Panc1 (cell line): Measurements from ENCODE around the gene EID2B.

ENCODE experiments used
- POLR2AphosphoS5 ChIP-seq: IDR thresholded peaks from 2 replicates; pipeline ENCODE4 v1.6.1; 2012; ENCODE audit warnings: mild to moderate bottlenecking, low read depth, low read length, moderate library complexity
- SIN3A ChIP-seq: IDR thresholded peaks from 2 replicates; pipeline ENCODE4 v1.6.1; 2012; ENCODE audit warnings: low read depth, mild to moderate bottlenecking, low read length, moderate library complexity, borderline replicate concordance; ENCODE audit not compliant: insufficient read depth
- TCF7L2 ChIP-seq: IDR thresholded peaks from 2 replicates; pipeline ENCODE4 v1.6.1; 2011; ENCODE audit warnings: mild to moderate bottlenecking, low read depth, low read length, inconsistent platforms
- TF ChIP-seq, protein P1 (sequence below): fragments of 450-650 bp; IDR thresholded peaks from 2 replicates; pipeline ENCODE4 v1.5.1; 2017; ENCODE audit warnings: mild to moderate bottlenecking
- TF ChIP-seq, protein P2 (sequence below), 2 experiments: IDR thresholded peaks; 2 replicates each; pipeline ENCODE4 v1.6.1; 2011 to 2012; ENCODE audit warnings: low read depth in 2 of 2, control low read depth in 1 of 2, low read length in 1 of 2, mild to moderate bottlenecking in 1 of 2, moderate library complexity in 1 of 2; ENCODE audit not compliant: insufficient read depth in 1 of 2

DNA sequence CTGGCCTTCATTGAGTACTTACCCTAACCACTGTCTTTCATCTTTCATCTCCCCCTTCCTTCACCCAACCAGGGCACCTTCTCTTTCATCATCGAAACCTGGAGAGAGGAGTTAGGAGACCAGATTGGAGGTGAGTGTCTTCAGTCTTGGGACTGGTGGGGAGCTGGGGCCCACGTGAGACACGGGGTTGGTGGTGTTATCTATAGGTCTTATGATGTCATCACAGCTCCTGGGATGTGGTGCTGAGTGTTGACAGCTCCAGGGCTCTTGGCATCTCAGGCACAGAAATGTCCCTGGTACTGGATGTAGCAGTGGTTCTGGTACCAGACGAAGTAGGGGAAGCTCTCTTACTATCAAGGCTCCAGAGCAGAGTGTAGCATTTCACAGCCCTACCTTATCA, 32.1 kb downstream of the EID2B start:
- TF ChIP-seq, protein P1, sequence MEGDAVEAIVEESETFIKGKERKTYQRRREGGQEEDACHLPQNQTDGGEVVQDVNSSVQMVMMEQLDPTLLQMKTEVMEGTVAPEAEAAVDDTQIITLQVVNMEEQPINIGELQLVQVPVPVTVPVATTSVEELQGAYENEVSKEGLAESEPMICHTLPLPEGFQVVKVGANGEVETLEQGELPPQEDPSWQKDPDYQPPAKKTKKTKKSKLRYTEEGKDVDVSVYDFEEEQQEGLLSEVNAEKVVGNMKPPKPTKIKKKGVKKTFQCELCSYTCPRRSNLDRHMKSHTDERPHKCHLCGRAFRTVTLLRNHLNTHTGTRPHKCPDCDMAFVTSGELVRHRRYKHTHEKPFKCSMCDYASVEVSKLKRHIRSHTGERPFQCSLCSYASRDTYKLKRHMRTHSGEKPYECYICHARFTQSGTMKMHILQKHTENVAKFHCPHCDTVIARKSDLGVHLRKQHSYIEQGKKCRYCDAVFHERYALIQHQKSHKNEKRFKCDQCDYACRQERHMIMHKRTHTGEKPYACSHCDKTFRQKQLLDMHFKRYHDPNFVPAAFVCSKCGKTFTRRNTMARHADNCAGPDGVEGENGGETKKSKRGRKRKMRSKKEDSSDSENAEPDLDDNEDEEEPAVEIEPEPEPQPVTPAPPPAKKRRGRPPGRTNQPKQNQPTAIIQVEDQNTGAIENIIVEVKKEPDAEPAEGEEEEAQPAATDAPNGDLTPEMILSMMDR = no peak
- no peak for TF ChIP-seq TCF7L2
- TF ChIP-seq POLR2AphosphoS5 = no peak
- no peak for TF ChIP-seq SIN3A
- TF ChIP-seq, protein P2, sequence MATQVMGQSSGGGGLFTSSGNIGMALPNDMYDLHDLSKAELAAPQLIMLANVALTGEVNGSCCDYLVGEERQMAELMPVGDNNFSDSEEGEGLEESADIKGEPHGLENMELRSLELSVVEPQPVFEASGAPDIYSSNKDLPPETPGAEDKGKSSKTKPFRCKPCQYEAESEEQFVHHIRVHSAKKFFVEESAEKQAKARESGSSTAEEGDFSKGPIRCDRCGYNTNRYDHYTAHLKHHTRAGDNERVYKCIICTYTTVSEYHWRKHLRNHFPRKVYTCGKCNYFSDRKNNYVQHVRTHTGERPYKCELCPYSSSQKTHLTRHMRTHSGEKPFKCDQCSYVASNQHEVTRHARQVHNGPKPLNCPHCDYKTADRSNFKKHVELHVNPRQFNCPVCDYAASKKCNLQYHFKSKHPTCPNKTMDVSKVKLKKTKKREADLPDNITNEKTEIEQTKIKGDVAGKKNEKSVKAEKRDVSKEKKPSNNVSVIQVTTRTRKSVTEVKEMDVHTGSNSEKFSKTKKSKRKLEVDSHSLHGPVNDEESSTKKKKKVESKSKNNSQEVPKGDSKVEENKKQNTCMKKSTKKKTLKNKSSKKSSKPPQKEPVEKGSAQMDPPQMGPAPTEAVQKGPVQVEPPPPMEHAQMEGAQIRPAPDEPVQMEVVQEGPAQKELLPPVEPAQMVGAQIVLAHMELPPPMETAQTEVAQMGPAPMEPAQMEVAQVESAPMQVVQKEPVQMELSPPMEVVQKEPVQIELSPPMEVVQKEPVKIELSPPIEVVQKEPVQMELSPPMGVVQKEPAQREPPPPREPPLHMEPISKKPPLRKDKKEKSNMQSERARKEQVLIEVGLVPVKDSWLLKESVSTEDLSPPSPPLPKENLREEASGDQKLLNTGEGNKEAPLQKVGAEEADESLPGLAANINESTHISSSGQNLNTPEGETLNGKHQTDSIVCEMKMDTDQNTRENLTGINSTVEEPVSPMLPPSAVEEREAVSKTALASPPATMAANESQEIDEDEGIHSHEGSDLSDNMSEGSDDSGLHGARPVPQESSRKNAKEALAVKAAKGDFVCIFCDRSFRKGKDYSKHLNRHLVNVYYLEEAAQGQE (IDR thresholded peaks at IDR 0.05; ENCODE audit: insufficient read depth in 1 of 2, low read depth in 2 of 2, low read length in 1 of 2) = no peak
